ENCODE results near the gene LYST. TPM values are rescaled to one million over a fixed set of nuclear protein-coding genes. Genes with fewer than 3 reads are reported as not detected.
A peak's percentile ranks its signal among the peaks of the same experiment; 100 is the strongest.

The LYST gene
- total and polyA plus RNA-seq, 2 of the 4 experiments (the other 2 are of a cell fraction), result 2.2 to 7.2 TPM

DNA sequence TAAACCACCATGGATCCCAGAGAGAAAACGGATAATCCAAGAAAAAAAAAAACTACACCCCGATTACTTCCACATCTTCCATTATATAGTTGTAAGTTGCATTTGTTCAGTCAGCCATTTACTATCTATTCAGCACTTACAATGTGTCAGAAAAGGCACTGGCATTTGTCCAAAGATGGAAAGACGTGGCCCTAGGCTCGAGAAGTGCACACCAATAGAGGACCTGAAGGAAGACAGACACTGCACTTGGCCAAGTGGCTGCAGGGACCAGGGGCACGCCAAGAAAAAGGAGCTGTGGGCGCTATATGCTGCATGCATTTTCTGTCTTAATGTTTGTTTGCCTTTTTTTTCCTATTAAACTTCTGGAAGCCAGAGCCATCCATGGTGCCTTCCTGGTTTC is 45.2 kb upstream of the LYST start:
- CTCF ChIA-PET, result interaction anchor here (0.6 kb wide), 1 partner anchor 418 kb away, joined by 5 read pairs; no protein-coding TSS in a partner anchor
- Histone ChIP-seq H4K8ac (ENCODE audit: low read depth in 2 of 2, low read length in 2 of 2) (no peak overlapping the region), H2BK120ac (ENCODE audit: low read depth, low read length) (peak overlapping the region; percentile 81), H2BK20ac (ENCODE audit: low read depth, low read length) (peak overlapping the region; percentile 84; the same call in 1 of the 2 replicates), H3K4me2 (ENCODE audit: low read depth, low read length) (no peak overlapping the region), H3K9ac (ENCODE audit: low read depth, low read length) (no peak overlapping the region), H3K4me3 (ENCODE audit: insufficient read depth, low read depth, low read length) (no peak overlapping the region), H3K56ac (ENCODE audit: extremely low read depth, insufficient read depth, low read length) (no peak overlapping the region), H3K18ac (ENCODE audit: low read depth, low read length) (no peak overlapping the region), H4K5ac (ENCODE audit: low read depth, low read length) (no peak overlapping the region), H3K9me1 (ENCODE audit: insufficient read depth, low read length) (peaks cover 10% of the 10 kb centered on the region), H3K36me3 (ENCODE audit: control insufficient read depth, insufficient read depth, low read length) (no peaks in the 10 kb centered on the region), H3K27ac (ENCODE audit: insufficient read depth, low read length) (no peak overlapping the region), H3K4me1 (ENCODE audit: control insufficient read depth, insufficient read depth, low read length) (peaks cover 17% of the 10 kb centered on the region), H4K91ac (ENCODE audit: insufficient read depth, low read depth, low read length) (peak overlapping the region; percentile 79; the same call in 1 of the 2 replicates), H2BK5ac (ENCODE audit: low read depth, low read length, poor library complexity, severe bottlenecking) (no peak overlapping the region), H3K79me1 (ENCODE audit: low read depth in 1 of 2, low read length in 2 of 2) (no peaks in the 10 kb centered on the region), H3K27me3 (ENCODE audit: control insufficient read depth, insufficient read depth, low read length) (peaks cover 4% of the 10 kb centered on the region; the same call in 1 of the 2 replicates), H3K23ac (ENCODE audit: low read depth, low read length) (no peak overlapping the region), H3K4ac (ENCODE audit: low read depth, low read length) (peak overlapping the region; percentile 75), H4K20me1 (ENCODE audit: insufficient read depth, low read length) (no peaks in the 10 kb centered on the region), H2AFZ (replicated peaks; ENCODE audit: low read length, poor library complexity) (no peak overlapping the region), H2BK15ac (ENCODE audit: low read depth, low read length) (peak overlapping the region; percentile 85), H3K14ac (replicated peaks; ENCODE audit: low read depth, low read length) (no peak overlapping the region), H3K9me3 (ENCODE audit: control insufficient read depth, insufficient read depth, low read length) (no peaks in the 10 kb centered on the region), H2AK5ac (ENCODE audit: low read depth, low read length) (peak overlapping the region; percentile 81), H2AK9ac (replicated peaks; ENCODE audit: low read depth, low read length, poor library complexity) (peak overlapping the region; percentile 8)
- intact Hi-C loops (cut with micrococcal nuclease), result loop anchor here (5.0 kb wide), 1 partner anchor 60 kb away; no protein-coding TSS in a partner anchor
- DNase-seq (no peak), ATAC-seq (ENCODE audit: low read depth) (no peak)
- dilution Hi-C loops (cut with HindIII; ENCODE audit: low sequenced_read_pairs, unreplicated experiment), result no loop called here
- no peak for TF ChIP-seq MAFK (IDR thresholded peaks at IDR 0.05; ENCODE audit: low read depth, low read length)
- no peak for TF ChIP-seq ELK1 (IDR thresholded peaks at IDR 0.05; ENCODE audit: borderline replicate concordance, low read depth, low read length)
- TF ChIP-seq, protein P1, sequence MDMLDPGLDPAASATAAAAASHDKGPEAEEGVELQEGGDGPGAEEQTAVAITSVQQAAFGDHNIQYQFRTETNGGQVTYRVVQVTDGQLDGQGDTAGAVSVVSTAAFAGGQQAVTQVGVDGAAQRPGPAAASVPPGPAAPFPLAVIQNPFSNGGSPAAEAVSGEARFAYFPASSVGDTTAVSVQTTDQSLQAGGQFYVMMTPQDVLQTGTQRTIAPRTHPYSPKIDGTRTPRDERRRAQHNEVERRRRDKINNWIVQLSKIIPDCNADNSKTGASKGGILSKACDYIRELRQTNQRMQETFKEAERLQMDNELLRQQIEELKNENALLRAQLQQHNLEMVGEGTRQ (IDR thresholded peaks at IDR 0.05; ENCODE audit: low read depth, low read length), result no peak
- TF ChIP-seq RFX5 (IDR thresholded peaks at IDR 0.05; ENCODE audit: low read depth, low read length), result no peak
- no peak for TF ChIP-seq NFE2L2 (IDR thresholded peaks at IDR 0.05; ENCODE audit: low read depth, low read length)
- TF ChIP-seq MXI1 (IDR thresholded peaks at IDR 0.05; ENCODE audit: borderline replicate concordance, low read depth, low read length), result no peak
- no peak for TF ChIP-seq MAZ (IDR thresholded peaks at IDR 0.05; ENCODE audit: borderline replicate concordance, low read depth, low read length)
- TF ChIP-seq RAD21 (IDR thresholded peaks at IDR 0.05; ENCODE audit: low read length), result no peak
- no peak for TF ChIP-seq SMC3 (IDR thresholded peaks at IDR 0.05; ENCODE audit: low read depth, low read length)
- no peak for TF ChIP-seq CHD1 (IDR thresholded peaks at IDR 0.05; ENCODE audit: low read depth, low read length)
- no peak for TF ChIP-seq FOS (IDR thresholded peaks at IDR 0.05; ENCODE audit: low read depth, low read length)
- TF ChIP-seq, protein P2, sequence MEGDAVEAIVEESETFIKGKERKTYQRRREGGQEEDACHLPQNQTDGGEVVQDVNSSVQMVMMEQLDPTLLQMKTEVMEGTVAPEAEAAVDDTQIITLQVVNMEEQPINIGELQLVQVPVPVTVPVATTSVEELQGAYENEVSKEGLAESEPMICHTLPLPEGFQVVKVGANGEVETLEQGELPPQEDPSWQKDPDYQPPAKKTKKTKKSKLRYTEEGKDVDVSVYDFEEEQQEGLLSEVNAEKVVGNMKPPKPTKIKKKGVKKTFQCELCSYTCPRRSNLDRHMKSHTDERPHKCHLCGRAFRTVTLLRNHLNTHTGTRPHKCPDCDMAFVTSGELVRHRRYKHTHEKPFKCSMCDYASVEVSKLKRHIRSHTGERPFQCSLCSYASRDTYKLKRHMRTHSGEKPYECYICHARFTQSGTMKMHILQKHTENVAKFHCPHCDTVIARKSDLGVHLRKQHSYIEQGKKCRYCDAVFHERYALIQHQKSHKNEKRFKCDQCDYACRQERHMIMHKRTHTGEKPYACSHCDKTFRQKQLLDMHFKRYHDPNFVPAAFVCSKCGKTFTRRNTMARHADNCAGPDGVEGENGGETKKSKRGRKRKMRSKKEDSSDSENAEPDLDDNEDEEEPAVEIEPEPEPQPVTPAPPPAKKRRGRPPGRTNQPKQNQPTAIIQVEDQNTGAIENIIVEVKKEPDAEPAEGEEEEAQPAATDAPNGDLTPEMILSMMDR (conservative IDR thresholded peaks at IDR 0.05; ENCODE audit: low read depth, low read length), result no peak
- no peak for TF ChIP-seq CEBPB (IDR thresholded peaks at IDR 0.05; ENCODE audit: low read depth, low read length)
- no peak for TF ChIP-seq BHLHE40 (IDR thresholded peaks at IDR 0.05; ENCODE audit: low read depth, low read length)
- no peak for TF ChIP-seq RCOR1 (IDR thresholded peaks at IDR 0.05; ENCODE audit: insufficient replicate concordance, low read length)
- TF ChIP-seq POLR2A (IDR thresholded peaks at IDR 0.05; ENCODE audit: low read depth, low read length), result no peak
- POLR2A ChIA-PET (ENCODE audit: unreplicated experiment), result no interaction called here
- no TSS peak for BruUV-seq (replicated peaks)
- WGBS, 2 experiments (ENCODE audit: extremely low coverage in 2 of 2, insufficient read length in 1 of 2), result no CpG with 5 or more reads among the region's 6 CpGs
- in situ Hi-C loops (cut with MboI; ENCODE audit: low sequenced_read_pairs), result no loop called here

Data from IMR-90 (cell line).